H1 (cell line): ENCODE results near the gene BPI. TPM values are rescaled to one million over a fixed set of nuclear protein-coding genes. Genes with fewer than 3 reads are reported as not detected.
A peak's percentile ranks its signal among the peaks of the same experiment; 100 is the strongest.

Experiments
- CTCF ChIA-PET: fragments of 300-600 bp; sonication (Branson Sonifier 250); formaldehyde crosslinking; loops from one replicate; lab custom pipeline; 2021; ENCODE audit not compliant: partially characterized antibody; lab: Charles Lee
- POLR2A ChIA-PET: fragments of 300-600 bp; sonication (Branson Sonifier 250); formaldehyde crosslinking; loops from one replicate; lab custom pipeline; 2021; ENCODE audit warnings: inconsistent platforms; ENCODE audit not compliant: partially characterized antibody; lab: Charles Lee
- DNase-seq, 2 experiments: peaks; one replicate each; pipeline versions ENCODE4 v3.0.0 to v3.0.0-alpha.2; 2010 to 2022; ENCODE audit warnings: low spot score in 2 of 2, low read depth in 1 of 2, mixed read lengths in 1 of 2
- FAIRE-seq: peaks from 2 replicates; lab custom pipeline; 2011; peaks lifted over from hg19 to GRCh38; lab: Jason Lieb, UNC
- H2AFZ ChIP-seq: 2 replicates; pipeline ENCODE4 v1.8.1; 2012; ENCODE audit warnings: low read length, inconsistent platforms
- H2AK5ac ChIP-seq: 2 replicates; pipeline ENCODE4 v1.6.1; 2013; ENCODE audit warnings: low read depth, low read length
- H2BK120ac ChIP-seq: replicated peaks from 2 replicates; pipeline ENCODE3; 2013; ENCODE audit warnings: low read depth, low read length, inconsistent platforms
- H2BK12ac ChIP-seq: 2 replicates; pipeline ENCODE4 v1.6.1; 2013; ENCODE audit warnings: low read depth, low read length
- H2BK15ac ChIP-seq: 2 replicates; pipeline ENCODE4 v1.6.1; 2013; ENCODE audit warnings: low read length
- H2BK20ac ChIP-seq: 2 replicates; pipeline ENCODE4 v1.6.1; 2013; ENCODE audit warnings: low read length
- H2BK5ac ChIP-seq: 2 replicates; pipeline ENCODE4 v1.6.1; 2013; ENCODE audit warnings: low read depth, low read length
- H3K14ac ChIP-seq: 2 replicates; pipeline ENCODE4 v1.6.1; 2013; ENCODE audit warnings: inconsistent platforms; ENCODE audit not compliant: insufficient read length
- H3K18ac ChIP-seq: 2 replicates; pipeline ENCODE4 v1.6.1; 2013; ENCODE audit warnings: low read length; ENCODE audit errors: extremely low read depth
- H3K23ac ChIP-seq: 2 replicates; pipeline ENCODE4 v1.6.1; 2013; ENCODE audit warnings: inconsistent platforms; ENCODE audit not compliant: insufficient read length
- H3K23me2 ChIP-seq: 2 replicates; pipeline ENCODE4 v1.6.1; 2013; ENCODE audit warnings: low read depth, low read length
- H3K27ac ChIP-seq: 2 replicates; pipeline ENCODE4 v1.6.1; 2011; ENCODE audit warnings: low read depth, low read length, inconsistent platforms
- H3K27me3 ChIP-seq, 4 experiments: replicated peaks in 1 of 4; 1 replicate in 1 of 4; 2 replicates in 3 of 4; pipeline versions ENCODE4 v1.6.1 to v1.8.1; 2011 to 2013; ENCODE audit warnings: low read length in 3 of 4, mild to moderate bottlenecking in 3 of 4, inconsistent platforms in 2 of 4, mixed read lengths in 2 of 4, moderate library complexity in 1 of 4; ENCODE audit not compliant: control insufficient read depth in 3 of 4, insufficient read depth in 3 of 4; ENCODE audit errors: extremely low read depth in 1 of 4
- H3K36me3 ChIP-seq, 4 experiments: 2 replicates each; pipeline versions ENCODE4 v1.6.1 to v1.8.1; 2011 to 2013; ENCODE audit warnings: mild to moderate bottlenecking in 4 of 4, low read length in 3 of 4, moderate library complexity in 2 of 4, control low read depth in 1 of 4, inconsistent platforms in 1 of 4; ENCODE audit not compliant: insufficient read depth in 4 of 4, control insufficient read depth in 2 of 4
- H3K4ac ChIP-seq: replicated peaks from 2 replicates; pipeline ENCODE3; 2013; ENCODE audit warnings: low read length, low read depth, mixed read lengths, inconsistent platforms; ENCODE audit not compliant: insufficient read length
- H3K4me1 ChIP-seq, 4 experiments: replicated peaks in 1 of 4; 1 replicate in 1 of 4; 2 replicates in 3 of 4; pipeline versions ENCODE4 v1.6.1 to v1.8.1; 2011 to 2013; ENCODE audit warnings: low read length in 3 of 4, inconsistent platforms in 2 of 4, mixed read lengths in 1 of 4; ENCODE audit not compliant: insufficient read depth in 4 of 4, control insufficient read depth in 3 of 4
- H3K4me2 ChIP-seq, 2 experiments: 2 replicates each; pipeline versions ENCODE4 v1.6.1 to v1.8.1; 2011 to 2013; ENCODE audit warnings: low read depth in 2 of 2, low read length in 2 of 2, control low read depth in 1 of 2, inconsistent platforms in 1 of 2, mild to moderate bottlenecking in 1 of 2; ENCODE audit not compliant: insufficient read depth in 1 of 2
- H3K4me3 ChIP-seq, 4 experiments: fragments of 200-600, 300-600 bp in 1 of 4; sonication (generic), shearing (Covaris generic), sonication (Bioruptor Twin) in 1 of 4; 2 replicates each; pipeline versions ENCODE4 v1.5.1 to v1.8.1; 2011 to 2016; ENCODE audit warnings: low read length in 4 of 4, low read depth in 3 of 4, control low read depth in 2 of 4, inconsistent platforms in 2 of 4, mild to moderate bottlenecking in 2 of 4, mixed read lengths in 1 of 4, moderate library complexity in 1 of 4; ENCODE audit not compliant: insufficient read depth in 2 of 4; ENCODE audit errors: extremely low read depth in 1 of 4
- H3K56ac ChIP-seq: replicated peaks from 2 replicates; pipeline ENCODE3; 2013; ENCODE audit warnings: low read depth, mild to moderate bottlenecking, mixed read lengths, low read length, inconsistent platforms; ENCODE audit not compliant: insufficient read length
- H3K79me1 ChIP-seq: 2 replicates; pipeline ENCODE4 v1.6.1; 2013; ENCODE audit warnings: low read depth, low read length, control low read depth
- H3K79me2 ChIP-seq, 2 experiments: 2 replicates each; pipeline versions ENCODE4 v1.6.1 to v1.8.1; 2012 to 2013; ENCODE audit warnings: low read length in 2 of 2, mild to moderate bottlenecking in 2 of 2, inconsistent platforms in 1 of 2; ENCODE audit not compliant: insufficient read depth in 2 of 2, control insufficient read depth in 1 of 2
- H3K9ac ChIP-seq, 4 experiments: replicated peaks in 1 of 4; 1 replicate in 1 of 4; 2 replicates in 3 of 4; pipeline versions ENCODE4 v1.6.1 to v1.8.1; 2011 to 2013; ENCODE audit warnings: low read depth in 3 of 4, low read length in 3 of 4, control low read depth in 2 of 4, mild to moderate bottlenecking in 2 of 4, moderate library complexity in 2 of 4, inconsistent platforms in 1 of 4; ENCODE audit errors: extremely low read depth in 1 of 4
- H3K9me3 ChIP-seq, 2 experiments: 2 replicates each; pipeline versions ENCODE4 v1.6.1 to v1.8.1; 2012 to 2013; ENCODE audit warnings: mild to moderate bottlenecking in 2 of 2, moderate library complexity in 2 of 2, control low read depth in 1 of 2, inconsistent platforms in 1 of 2, low read depth in 1 of 2, low read length in 1 of 2, mixed read lengths in 1 of 2; ENCODE audit not compliant: insufficient read depth in 2 of 2
- H4K20me1 ChIP-seq, 2 experiments: replicated peaks in 1 of 2; 2 replicates each; pipeline versions ENCODE3 to v1.8.1; 2011 to 2013; ENCODE audit warnings: inconsistent platforms in 2 of 2, low read length in 2 of 2, mild to moderate bottlenecking in 1 of 2; ENCODE audit not compliant: insufficient read depth in 2 of 2, control insufficient read depth in 1 of 2
- H4K5ac ChIP-seq: 2 replicates; pipeline ENCODE4 v1.6.1; 2013; ENCODE audit warnings: low read length, low read depth, mixed read lengths, inconsistent platforms; ENCODE audit not compliant: insufficient read length
- H4K8ac ChIP-seq: 2 replicates; pipeline ENCODE4 v1.8.0; 2013; ENCODE audit warnings: mild to moderate bottlenecking, moderate library complexity, low read length, inconsistent platforms; ENCODE audit not compliant: insufficient read depth; ENCODE audit errors: extremely low read depth
- H4K91ac ChIP-seq: replicated peaks from 2 replicates; pipeline ENCODE3; 2013; ENCODE audit warnings: low read length, mixed read lengths, inconsistent platforms; ENCODE audit not compliant: insufficient read length
- ATF3 ChIP-seq: IDR thresholded peaks from 2 replicates; pipeline ENCODE4 v1.6.1; 2011; ENCODE audit warnings: low read depth, mild to moderate bottlenecking, low read length; ENCODE audit not compliant: insufficient read depth
- BACH1 ChIP-seq: IDR thresholded peaks from 2 replicates; pipeline ENCODE4 v1.6.1; 2012; ENCODE audit warnings: low read length, improper control_type of control experiment
- EGR1 ChIP-seq: IDR thresholded peaks from 2 replicates; pipeline ENCODE4 v1.6.1; 2011; ENCODE audit warnings: low read depth, low read length, borderline replicate concordance
- GABPA ChIP-seq: IDR thresholded peaks from 2 replicates; pipeline ENCODE4 v1.6.1; 2011; ENCODE audit warnings: mild to moderate bottlenecking, low read length, moderate library complexity, borderline replicate concordance; ENCODE audit not compliant: insufficient read depth
- GTF2F1 ChIP-seq: IDR thresholded peaks from 2 replicates; pipeline ENCODE4 v1.6.1; 2012; ENCODE audit warnings: low read depth, low read length, improper control_type of control experiment, borderline replicate concordance
- SAP30 ChIP-seq: fragments of 300-600 bp; sonication (generic); IDR thresholded peaks from 2 replicates; pipeline ENCODE4 v1.7.1; 2012; ENCODE audit warnings: low read length, moderate library complexity, mild to moderate bottlenecking, inconsistent platforms; ENCODE audit not compliant: insufficient read depth, insufficient replicate concordance
- SP2 ChIP-seq: IDR thresholded peaks from 2 replicates; pipeline ENCODE4 v1.6.1; 2012; ENCODE audit warnings: mild to moderate bottlenecking, low read length, inconsistent platforms
- SP4 ChIP-seq: IDR thresholded peaks from 2 replicates; pipeline ENCODE4 v1.6.1; 2012; ENCODE audit warnings: low read length, inconsistent platforms
- SRF ChIP-seq: IDR thresholded peaks from 2 replicates; pipeline ENCODE4 v1.6.1; 2011; ENCODE audit warnings: mild to moderate bottlenecking, low read depth, low read length, moderate library complexity
- TAF1 ChIP-seq: IDR thresholded peaks from 2 replicates; pipeline ENCODE4 v1.6.1; 2011; ENCODE audit warnings: mild to moderate bottlenecking, low read depth, low read length
- TAF7 ChIP-seq: optimal IDR thresholded peaks from 2 replicates; pipeline ENCODE3; 2011; ENCODE audit warnings: low read depth, mild to moderate bottlenecking, inconsistent platforms, low read length, moderate library complexity, borderline replicate concordance
- ZNF274 ChIP-seq: IDR thresholded peaks from 2 replicates; pipeline ENCODE4 v1.7.0; 2012; ENCODE audit warnings: low read length, borderline replicate concordance; ENCODE audit errors: extremely low read depth
- WGBS, 2 experiments: shearing (Covaris generic) in 1 of 2; methylation state at CpG; one replicate each; pipeline versions ENCODE4 v1.1.6 to v1.1.7; 2013 to 2015; ENCODE audit warnings: low lambda C conversion rate in 2 of 2, mixed read lengths in 2 of 2, inconsistent platforms in 1 of 2, low coverage in 1 of 2, missing lambda C conversion rate in 1 of 2; ENCODE audit not compliant: insufficient replicate concordance in 2 of 2, insufficient coverage in 1 of 2, insufficient read length in 1 of 2; ENCODE audit errors: extremely low coverage in 1 of 2, missing lambda C conversion rate in 1 of 2; 5-methylcytosine and 5-hydroxymethylcytosine counted together
- polyA plus RNA-seq, 7 experiments: library from polyadenylated mRNA; depleted of rRNA in 3 of 7; stranded (reverse) in 5 of 7; unstranded in 2 of 7; fragments of >200 nt in 5 of 7; fragments of 200-250 nt in 2 of 7; gene quantifications; 1 replicate in 5 of 7; 2 replicates in 1 of 7; 4 replicates in 1 of 7; pipeline versions ENCODE4 v1.2.1 to v1.2.3, GENCODE V29; 2011 to 2013; ENCODE audit warnings: missing spikeins in 2 of 7, mixed read lengths in 2 of 7
- total RNA-seq: library from RNA; stranded (reverse); fragmentation: NEBNext Ultra II Directional; extraction: Animal tissue kit (Norgen Biotek cat#: 25700); gene quantifications from 2 replicates; pipeline ENCODE4 v1.2.1, GENCODE V29; 2021

BPI gene
- total and polyA plus RNA-seq, 2 of the 8 experiments (the other 6 are each of a cell fraction or from before 2014, with no cell fraction given) = not detected

- no peak overlapping the region for H2AFZ ChIP-seq
- CTCF ChIA-PET = interaction anchor here (1.0 to 9.6 kb wide), 7 partner anchors 11 to 301 kb away, joined by 3 to 390 read pairs (median 4); partner anchors contain the start of gene LBP
- no peak overlapping the region; the same call in 1 of the 2 replicates for H4K8ac ChIP-seq
- no peak for TF ChIP-seq SRF
- no peak for TF ChIP-seq GTF2F1
- TF ChIP-seq BACH1 = no peak
- TF ChIP-seq ZNF274 = no peak
- no peak for TF ChIP-seq TAF1
- no peak for TF ChIP-seq TAF7
- TF ChIP-seq GABPA = no peak
- no peak for TF ChIP-seq SP4
- TF ChIP-seq EGR1 = no peak
- TF ChIP-seq ATF3 = no peak
- TF ChIP-seq SAP30 = no peak
- no peak for TF ChIP-seq SP2
Measured at GRCh38 chr20:38342713-38343310, 38.9 kb downstream of the BPI start.

More at GRCh38 chr20:38342713-38343310, 38.9 kb downstream of the BPI start:
- no peaks in the 10 kb centered on the region for H3K79me1 ChIP-seq
- H3K36me3 ChIP-seq = no peaks in the 10 kb centered on the region
- no peaks in the 10 kb centered on the region for H3K23me2 ChIP-seq
- peaks cover 10 to 24% (median 15%) of the 10 kb centered on the region in 4 experiments for H3K4me1 ChIP-seq
- no peak overlapping the region for H3K4me3 ChIP-seq
- no peak overlapping the region for H3K14ac ChIP-seq
- H2AK5ac ChIP-seq = no peak overlapping the region
- H4K91ac ChIP-seq = peak overlapping the region; percentile 86
- peak overlapping the region; percentile 87; the same call in 1 of the 2 replicates for H2BK5ac ChIP-seq
- H3K23ac ChIP-seq = no peak overlapping the region
- peak overlapping the region; percentile 5; the same call in 1 of the 2 replicates for H2BK15ac ChIP-seq
- H3K27me3 ChIP-seq = no peaks in the 10 kb centered on the region
- FAIRE-seq (no peak), DNase-seq (no peak)
- H2BK20ac ChIP-seq = peak overlapping the region; percentile 80
- H3K79me2 ChIP-seq = no peaks in the 10 kb centered on the region
- 91% methylated on average over 5 of the region's 5 CpGs; no CpG with 5 or more reads in 1 of the 2 experiments for WGBS, 2 experiments
- H3K9me3 ChIP-seq = peaks cover 0 to 5% of the 10 kb centered on the region in 2 experiments; a peak in 2 of 4 replicates
- H3K4ac ChIP-seq = no peak overlapping the region
- POLR2A ChIA-PET = interaction anchor here (0.9 to 3.1 kb wide), 4 partner anchors 11 to 75 kb away, joined by 4 to 11 read pairs (median 8); no protein-coding TSS in a partner anchor
- no peak overlapping the region for H3K9ac ChIP-seq
- peak overlapping the region; percentile 9; the same call in 1 of the 2 replicates for H3K27ac ChIP-seq
- H2BK12ac ChIP-seq = peak overlapping the region; percentile 69; the same call in 1 of the 2 replicates
- no peak overlapping the region for H3K56ac ChIP-seq
- H3K18ac ChIP-seq = peak overlapping the region; percentile 94
- H3K4me2 ChIP-seq = peak overlapping the region; percentile 4 to 35; a peak in 3 of 4 replicates
- peak overlapping the region; percentile 55 for H4K5ac ChIP-seq
- H2BK120ac ChIP-seq = peak overlapping the region; percentile 95
- H4K20me1 ChIP-seq = no peaks in the 10 kb centered on the region
